Osteocyte (in vitro differentiated cells): ENCODE data around the gene FANK1. TPM values are rescaled to one million over a fixed set of nuclear protein-coding genes. Genes with fewer than 3 reads are reported as not detected.

Experiments
- DNase-seq: peaks from one replicate; pipeline ENCODE4 v3.0.0; 2021; ENCODE audit warnings: mixed read lengths; ENCODE audit not compliant: unreplicated experiment; ENCODE audit errors: extremely low spot score
- H3K27ac Mint-ChIP-seq: one replicate; pipeline ENCODE4 v1.8.0; 2021; ENCODE audit warnings: mild to moderate bottlenecking, mixed read lengths; ENCODE audit not compliant: unreplicated experiment
- H3K27me3 Mint-ChIP-seq: one replicate; pipeline ENCODE4 v1.8.0; 2021; ENCODE audit warnings: mixed read lengths; ENCODE audit not compliant: unreplicated experiment
- H3K36me3 Mint-ChIP-seq: one replicate; pipeline ENCODE4 v1.8.0; 2021; ENCODE audit warnings: mixed read lengths; ENCODE audit not compliant: unreplicated experiment
- H3K4me1 Mint-ChIP-seq: one replicate; pipeline ENCODE4 v1.8.0; 2021; ENCODE audit warnings: mixed read lengths; ENCODE audit not compliant: unreplicated experiment
- H3K4me3 Mint-ChIP-seq: one replicate; pipeline ENCODE4 v1.8.0; 2021; ENCODE audit warnings: mild to moderate bottlenecking, moderate library complexity, mixed read lengths; ENCODE audit not compliant: unreplicated experiment
- H3K9me3 Mint-ChIP-seq: one replicate; pipeline ENCODE4 v1.8.0; 2021; ENCODE audit warnings: mixed read lengths; ENCODE audit not compliant: unreplicated experiment
- total RNA-seq: library from RNA; stranded (reverse); gene quantifications from 2 replicates; pipeline ENCODE4 v1.2.1, GENCODE V29; 2021
- TF ChIP-seq, protein P1 (sequence below): fragments of 200-600 bp; sonication (generic); IDR thresholded peaks from 2 replicates; pipeline ENCODE4 v1.5.0; 2021; ENCODE audit warnings: antibody characterized with exemption, mild to moderate bottlenecking, moderate library complexity

The FANK1 gene
- total RNA-seq, 1 donor from 2014 or later = 2.0 TPM

- DNase-seq = no peak
- TF ChIP-seq, protein P1, sequence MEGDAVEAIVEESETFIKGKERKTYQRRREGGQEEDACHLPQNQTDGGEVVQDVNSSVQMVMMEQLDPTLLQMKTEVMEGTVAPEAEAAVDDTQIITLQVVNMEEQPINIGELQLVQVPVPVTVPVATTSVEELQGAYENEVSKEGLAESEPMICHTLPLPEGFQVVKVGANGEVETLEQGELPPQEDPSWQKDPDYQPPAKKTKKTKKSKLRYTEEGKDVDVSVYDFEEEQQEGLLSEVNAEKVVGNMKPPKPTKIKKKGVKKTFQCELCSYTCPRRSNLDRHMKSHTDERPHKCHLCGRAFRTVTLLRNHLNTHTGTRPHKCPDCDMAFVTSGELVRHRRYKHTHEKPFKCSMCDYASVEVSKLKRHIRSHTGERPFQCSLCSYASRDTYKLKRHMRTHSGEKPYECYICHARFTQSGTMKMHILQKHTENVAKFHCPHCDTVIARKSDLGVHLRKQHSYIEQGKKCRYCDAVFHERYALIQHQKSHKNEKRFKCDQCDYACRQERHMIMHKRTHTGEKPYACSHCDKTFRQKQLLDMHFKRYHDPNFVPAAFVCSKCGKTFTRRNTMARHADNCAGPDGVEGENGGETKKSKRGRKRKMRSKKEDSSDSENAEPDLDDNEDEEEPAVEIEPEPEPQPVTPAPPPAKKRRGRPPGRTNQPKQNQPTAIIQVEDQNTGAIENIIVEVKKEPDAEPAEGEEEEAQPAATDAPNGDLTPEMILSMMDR = no peak
- Mint-ChIP-seq H3K36me3 (no peaks in the 10 kb centered on the region), H3K4me3 (no peak overlapping the region), H3K9me3 (peaks cover 6% of the 10 kb centered on the region), H3K27ac (no peak overlapping the region), H3K27me3 (peaks cover 33% of the 10 kb centered on the region), H3K4me1 (peaks cover 2% of the 10 kb centered on the region)
These were observed 40.0 kb downstream of the FANK1 start for GRCh38 chr10:125936331-125936730.

DNA sequence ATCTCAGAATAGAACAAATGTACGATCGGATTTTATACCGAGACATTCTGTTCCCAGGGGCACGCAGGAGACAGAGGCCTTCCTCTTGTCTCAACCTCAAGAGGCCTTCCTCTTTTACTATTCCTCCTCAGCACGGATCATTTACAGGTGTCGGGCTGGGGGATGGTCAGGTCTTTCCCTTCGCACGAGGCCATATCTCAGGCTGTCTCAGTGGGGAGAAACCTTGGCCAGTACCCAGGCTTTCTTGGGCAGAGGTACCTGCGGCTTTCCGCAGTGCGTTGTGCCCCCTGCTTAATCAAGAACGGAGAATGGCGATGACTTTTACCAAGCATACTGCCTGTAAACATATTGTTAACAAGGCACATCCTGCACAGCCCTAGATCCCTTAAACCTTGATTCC is 44.2 kb downstream of the FANK1 start:
- TF ChIP-seq, protein P1 = no peak
- Mint-ChIP-seq H3K4me3 (no peak overlapping the region), H3K27me3 (peaks cover 3% of the 10 kb centered on the region), H3K36me3 (no peaks in the 10 kb centered on the region), H3K27ac (no peak overlapping the region), H3K4me1 (no peaks in the 10 kb centered on the region), H3K9me3 (no peaks in the 10 kb centered on the region)
- no peak for DNase-seq

- Mint-ChIP-seq H3K27ac (no peak overlapping the region), H3K4me1 (no peaks in the 10 kb centered on the region), H3K27me3 (no peaks in the 10 kb centered on the region), H3K4me3 (no peak overlapping the region), H3K36me3 (no peaks in the 10 kb centered on the region), H3K9me3 (peaks cover 15% of the 10 kb centered on the region)
- TF ChIP-seq, protein P1 = no peak
- DNase-seq = no peak
These were observed 54.9 kb downstream of the FANK1 start for GRCh38 chr10:125951290-125951689.

DNA sequence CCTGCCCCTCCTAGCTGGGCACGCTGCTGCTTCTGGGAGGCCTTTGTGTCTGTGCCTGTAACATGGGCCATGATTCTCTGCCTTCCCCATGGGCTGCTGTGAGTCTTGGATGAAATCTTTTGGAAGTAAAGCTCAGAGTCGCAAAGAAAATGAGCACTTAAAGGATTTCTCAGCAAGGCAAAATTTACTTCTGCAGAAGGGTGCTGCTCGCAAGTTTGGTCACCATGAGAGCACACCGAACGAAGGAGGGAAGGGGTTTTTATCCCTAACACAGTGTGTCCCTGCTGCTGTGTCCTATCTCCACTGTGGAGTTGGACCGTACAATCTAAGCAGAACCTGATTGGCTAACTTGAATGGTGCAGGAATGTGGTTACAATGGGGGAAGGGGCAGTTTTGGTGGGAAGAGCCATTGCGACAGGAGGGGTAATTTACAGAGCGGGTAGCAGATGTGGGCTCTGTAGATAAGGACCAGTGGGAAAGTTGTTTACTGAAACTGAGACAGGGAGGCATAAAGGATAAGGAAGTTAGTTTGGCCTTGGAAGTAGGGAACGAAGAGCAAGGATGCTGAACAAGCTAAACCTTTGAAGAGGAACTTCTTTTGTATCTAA is 57.5 kb downstream of the FANK1 start:
- H3K4me1 Mint-ChIP-seq = no peaks in the 10 kb centered on the region
- no peak overlapping the region for H3K27ac Mint-ChIP-seq
- H3K27me3 Mint-ChIP-seq = no peaks in the 10 kb centered on the region
- TF ChIP-seq, protein P1 = no peak
- no peaks in the 10 kb centered on the region for H3K36me3 Mint-ChIP-seq
- H3K4me3 Mint-ChIP-seq = no peak overlapping the region
- DNase-seq = no peak
- H3K9me3 Mint-ChIP-seq = peaks cover 15% of the 10 kb centered on the region

DNA sequence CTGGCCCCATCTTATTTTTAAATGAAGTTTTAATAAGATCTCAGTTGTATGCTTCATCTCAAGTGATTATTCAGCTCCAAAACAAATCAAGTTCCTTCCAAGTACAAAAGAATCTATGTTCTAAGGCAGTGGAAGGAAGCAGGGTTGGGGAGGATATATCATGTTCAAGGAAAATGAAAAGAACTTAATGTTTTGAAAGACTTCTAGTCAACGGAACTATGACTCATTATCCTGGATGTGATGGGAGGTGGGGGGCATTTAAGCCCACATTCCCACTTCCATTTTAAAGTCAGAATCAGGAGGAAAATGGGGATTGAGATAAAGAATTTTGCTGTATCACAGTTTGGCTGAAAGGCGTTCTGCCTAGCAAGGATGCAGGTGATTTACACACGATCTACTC is 59.4 kb downstream of the FANK1 start:
- no peaks in the 10 kb centered on the region for H3K36me3 Mint-ChIP-seq
- no peak overlapping the region for H3K4me3 Mint-ChIP-seq
- no peaks in the 10 kb centered on the region for H3K27me3 Mint-ChIP-seq
- H3K9me3 Mint-ChIP-seq = peaks cover 15% of the 10 kb centered on the region
- TF ChIP-seq, protein P1 = no peak
- DNase-seq = no peak
- H3K27ac Mint-ChIP-seq = no peak overlapping the region
- no peaks in the 10 kb centered on the region for H3K4me1 Mint-ChIP-seq
